ENCODE results near the gene KIT. TPM values are rescaled to one million over a fixed set of nuclear protein-coding genes. Genes with fewer than 3 reads are reported as not detected.
A peak's percentile ranks its signal among the peaks of the same experiment; 100 is the strongest.

Gene KIT
- total and polyA plus RNA-seq, 3 experiments from 2014 or later, result 0.20 to 0.98 (median 0.39) TPM

- Mint-ChIP-seq H3K36me3 (peaks cover 0 to 11% (median 0%) of the 10 kb centered on the region in 3 donors), H3K27ac (no peak overlapping the region), H3K27me3 (peaks cover 0 to 2% of the 10 kb centered on the region in 2 donors), H3K4me3 (no peak overlapping the region), H3K9me3 (peaks cover 0 to 8% (median 6%) of the 10 kb centered on the region in 5 donors), H3K4me1 (peaks cover 0 to 9% (median 7%) of the 10 kb centered on the region in 3 donors)
- DNase-seq, result no peak
- Histone ChIP-seq H3K27ac (ENCODE audit: low read depth, low read length) (no peak overlapping the region), H3K27me3 (ENCODE audit: insufficient read depth, low read length, poor library complexity, severe bottlenecking) (no peaks in the 10 kb centered on the region), H3K4me1 (ENCODE audit: insufficient read depth, low read length) (no peaks in the 10 kb centered on the region), H3K36me3 (ENCODE audit: insufficient read depth, low read length) (no peaks in the 10 kb centered on the region), H3K9me3 (ENCODE audit: low read length) (no peaks in the 10 kb centered on the region), H3K4me3 (ENCODE audit: low read length) (no peak overlapping the region)
- ChIA-PET CTCF (no interaction called here), POLR2A (no interaction called here)
Observed at GRCh38 chr4:54743562-54743961, 85.8 kb downstream of the KIT start.

DNA sequence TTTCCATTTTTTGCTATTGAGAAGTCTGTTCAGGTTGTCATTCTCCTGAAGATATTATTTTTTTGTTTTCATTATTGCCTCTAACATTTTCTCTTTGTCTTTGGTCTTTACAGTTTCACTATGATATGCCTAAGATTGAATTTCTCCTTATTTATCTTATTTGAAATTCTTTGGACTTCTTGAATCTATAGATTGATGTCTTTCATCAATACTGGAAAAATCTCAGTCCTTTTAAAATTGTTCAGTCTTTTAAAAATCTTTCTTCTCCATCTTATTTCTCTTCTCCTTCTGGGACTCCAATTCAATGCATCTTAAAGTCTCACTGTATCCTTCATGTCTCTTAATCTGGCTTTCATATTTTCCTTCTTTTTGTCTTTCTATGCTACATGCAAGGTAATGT is 86.7 kb downstream of the KIT start:
- H3K27me3 ChIP-seq (ENCODE audit: insufficient read depth, low read length, poor library complexity, severe bottlenecking), result no peaks in the 10 kb centered on the region
- H3K36me3 Mint-ChIP-seq, result peaks cover 0 to 10% (median 0%) of the 10 kb centered on the region in 3 donors
- H3K27me3 Mint-ChIP-seq, result peaks cover 0 to 2% of the 10 kb centered on the region in 2 donors

DNA sequence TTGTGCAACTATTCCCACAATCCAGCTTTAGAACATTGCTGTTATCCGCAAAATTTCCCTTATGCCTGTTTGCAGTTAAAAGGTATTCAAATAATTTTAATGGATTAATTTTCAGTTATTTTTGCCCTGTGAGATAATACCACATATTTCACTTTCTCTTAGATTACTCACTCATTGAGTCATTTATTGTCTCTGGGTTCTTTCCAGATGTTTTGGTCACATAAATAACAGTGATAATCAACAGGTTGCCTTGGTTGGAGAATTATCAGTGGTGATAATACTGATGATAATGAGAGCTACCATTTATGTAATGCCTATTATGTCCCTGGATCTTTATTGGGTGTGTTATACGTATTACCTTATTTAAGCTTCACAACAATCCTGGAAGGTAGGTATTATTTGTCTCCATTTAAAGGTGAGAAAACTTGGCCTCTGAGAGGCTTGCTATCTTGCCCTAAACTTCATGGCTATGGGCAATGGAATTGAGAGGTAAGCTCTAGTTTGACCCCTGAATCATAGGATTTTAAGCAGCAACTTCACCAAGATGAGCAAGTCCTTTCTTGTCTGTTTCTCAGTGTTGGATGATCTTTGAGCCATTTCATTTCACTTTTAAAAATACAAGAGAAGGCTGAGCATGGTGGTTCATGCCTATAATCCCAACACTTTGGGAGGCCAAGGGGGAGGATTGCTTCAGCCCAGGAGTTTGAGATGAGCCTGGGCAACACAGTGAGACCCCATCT is 87.4 kb downstream of the KIT start:
- peaks cover 0 to 9% (median 7%) of the 10 kb centered on the region in 3 donors for H3K4me1 Mint-ChIP-seq
- DNase-seq, result no peak

More for the DNA sequence above, 86.7 kb downstream of the KIT start:
- POLR2A ChIA-PET, result no interaction called here
- CTCF ChIA-PET, result no interaction called here
- H3K4me3 Mint-ChIP-seq, result no peak overlapping the region
- H3K4me3 ChIP-seq (ENCODE audit: low read length), result no peak overlapping the region
- H3K36me3 ChIP-seq (ENCODE audit: insufficient read depth, low read length), result no peaks in the 10 kb centered on the region
- H3K9me3 ChIP-seq (ENCODE audit: low read length), result no peaks in the 10 kb centered on the region
- H3K4me1 Mint-ChIP-seq, result peaks cover 0 to 9% (median 7%) of the 10 kb centered on the region in 3 donors
- DNase-seq, result no peak
- H3K9me3 Mint-ChIP-seq, result peaks cover 0 to 8% (median 6%) of the 10 kb centered on the region in 5 donors
- H3K27ac ChIP-seq (ENCODE audit: low read depth, low read length), result no peak overlapping the region
- H3K4me1 ChIP-seq (ENCODE audit: insufficient read depth, low read length), result no peaks in the 10 kb centered on the region
- peak overlapping the region in 1 of 8 donors; percentile 7 for H3K27ac Mint-ChIP-seq

DNA sequence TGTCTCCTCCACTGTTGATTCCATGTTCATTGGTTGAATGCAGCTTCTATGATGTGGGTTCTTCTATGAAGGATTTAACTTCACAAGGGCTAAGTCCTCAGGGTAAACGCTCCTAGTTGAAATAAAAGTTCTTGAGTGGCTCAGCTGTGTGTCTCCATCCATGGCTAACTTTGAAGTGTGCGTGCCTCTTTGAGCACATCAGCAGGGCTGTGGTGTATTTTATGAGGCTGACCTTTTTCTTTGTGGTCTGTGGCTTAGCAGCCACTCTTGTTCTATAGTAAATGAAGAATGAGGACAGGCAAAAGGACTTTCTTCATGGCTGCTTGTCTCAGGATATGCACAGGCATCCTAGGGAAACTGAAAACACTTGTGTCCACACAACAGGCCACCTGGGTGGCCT is 88.5 kb downstream of the KIT start:
- POLR2A ChIA-PET, result no interaction called here
- CTCF ChIA-PET, result no interaction called here
- Histone ChIP-seq H3K9me3 (ENCODE audit: low read length) (no peaks in the 10 kb centered on the region), H3K4me3 (ENCODE audit: low read length) (no peak overlapping the region), H3K36me3 (ENCODE audit: insufficient read depth, low read length) (no peaks in the 10 kb centered on the region), H3K27ac (ENCODE audit: low read depth, low read length) (no peak overlapping the region), H3K4me1 (ENCODE audit: insufficient read depth, low read length) (no peaks in the 10 kb centered on the region), H3K27me3 (ENCODE audit: insufficient read depth, low read length, poor library complexity, severe bottlenecking) (no peaks in the 10 kb centered on the region)
- Mint-ChIP-seq H3K9me3 (peaks cover 0 to 8% (median 6%) of the 10 kb centered on the region in 5 donors), H3K36me3 (peaks cover 0 to 10% (median 0%) of the 10 kb centered on the region in 3 donors), H3K27me3 (peaks cover 0 to 2% of the 10 kb centered on the region in 2 donors), H3K4me3 (peak overlapping the region in 1 of 7 donors; percentile 74), H3K4me1 (peaks cover 0 to 9% (median 7%) of the 10 kb centered on the region in 3 donors), H3K27ac (no peak overlapping the region)
- no peak for DNase-seq

More for the DNA sequence above, 87.4 kb downstream of the KIT start:
- Mint-ChIP-seq H3K36me3 (peaks cover 0 to 10% (median 0%) of the 10 kb centered on the region in 3 donors), H3K4me3 (no peak overlapping the region), H3K27me3 (peaks cover 0 to 2% of the 10 kb centered on the region in 2 donors), H3K9me3 (peaks cover 0 to 8% (median 6%) of the 10 kb centered on the region in 5 donors), H3K27ac (no peak overlapping the region)
- POLR2A ChIA-PET, result no interaction called here
- Histone ChIP-seq H3K27me3 (ENCODE audit: insufficient read depth, low read length, poor library complexity, severe bottlenecking) (no peaks in the 10 kb centered on the region), H3K4me1 (ENCODE audit: insufficient read depth, low read length) (no peaks in the 10 kb centered on the region), H3K4me3 (ENCODE audit: low read length) (no peak overlapping the region), H3K27ac (ENCODE audit: low read depth, low read length) (no peak overlapping the region), H3K36me3 (ENCODE audit: insufficient read depth, low read length) (no peaks in the 10 kb centered on the region), H3K9me3 (ENCODE audit: low read length) (no peaks in the 10 kb centered on the region)
- CTCF ChIA-PET, result no interaction called here

- H3K27me3 Mint-ChIP-seq, result no peaks in the 10 kb centered on the region
- no peaks in the 10 kb centered on the region for H3K36me3 Mint-ChIP-seq
- H3K27me3 ChIP-seq (ENCODE audit: insufficient read depth, low read length, poor library complexity, severe bottlenecking), result no peaks in the 10 kb centered on the region
- H3K9me3 Mint-ChIP-seq, result peaks cover 0 to 7% (median 0%) of the 10 kb centered on the region in 5 donors
- H3K4me3 ChIP-seq (ENCODE audit: low read length), result no peak overlapping the region
- no peak overlapping the region for H3K27ac ChIP-seq (ENCODE audit: low read depth, low read length)
- H3K36me3 ChIP-seq (ENCODE audit: insufficient read depth, low read length), result no peaks in the 10 kb centered on the region
- H3K4me1 ChIP-seq (ENCODE audit: insufficient read depth, low read length), result no peaks in the 10 kb centered on the region
- CTCF ChIA-PET, result no interaction called here
- no peak for DNase-seq
- no peak overlapping the region for H3K4me3 Mint-ChIP-seq
- H3K27ac Mint-ChIP-seq, result no peak overlapping the region
- H3K9me3 ChIP-seq (ENCODE audit: low read length), result no peaks in the 10 kb centered on the region
- peaks cover 0 to 9% (median 7%) of the 10 kb centered on the region in 3 donors for H3K4me1 Mint-ChIP-seq
- POLR2A ChIA-PET, result no interaction called here
Observed at GRCh38 chr4:54750341-54750740, 92.6 kb downstream of the KIT start.

DNA sequence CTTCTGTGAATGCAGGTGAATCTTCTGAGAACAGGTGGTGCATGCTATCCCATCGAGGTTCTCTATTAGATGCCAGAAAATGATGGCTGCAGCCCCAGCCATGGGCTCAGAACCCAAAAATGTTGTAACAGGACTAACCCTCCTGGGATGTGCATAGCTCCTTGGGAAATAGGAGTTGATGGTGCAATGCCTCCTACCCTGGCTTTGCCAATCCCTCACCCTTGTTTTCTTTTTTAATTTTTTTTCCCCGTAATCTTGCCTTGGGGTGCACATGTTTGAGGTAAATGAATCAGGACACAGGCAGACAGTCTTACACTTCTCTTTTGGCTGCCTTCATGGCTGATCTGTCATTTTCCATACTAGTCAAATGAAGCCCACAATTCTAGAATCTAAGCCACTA is 96.6 kb downstream of the KIT start:
- Mint-ChIP-seq H3K27ac (no peak overlapping the region), H3K27me3 (peaks cover 0 to 1% of the 10 kb centered on the region in 2 donors), H3K9me3 (peaks cover 0 to 3% (median 2%) of the 10 kb centered on the region in 5 donors), H3K4me3 (no peak overlapping the region), H3K36me3 (no peaks in the 10 kb centered on the region), H3K4me1 (no peaks in the 10 kb centered on the region)
- no peaks in the 10 kb centered on the region for H3K27me3 ChIP-seq (ENCODE audit: insufficient read depth, low read length, poor library complexity, severe bottlenecking)
- H3K36me3 ChIP-seq (ENCODE audit: insufficient read depth, low read length), result no peaks in the 10 kb centered on the region
- H3K27ac ChIP-seq (ENCODE audit: low read depth, low read length), result no peak overlapping the region
- POLR2A ChIA-PET, result no interaction called here
- no peaks in the 10 kb centered on the region for H3K9me3 ChIP-seq (ENCODE audit: low read length)
- no peak overlapping the region for H3K4me3 ChIP-seq (ENCODE audit: low read length)
- no peak for DNase-seq
- no peaks in the 10 kb centered on the region for H3K4me1 ChIP-seq (ENCODE audit: insufficient read depth, low read length)
- CTCF ChIA-PET, result no interaction called here

DNA sequence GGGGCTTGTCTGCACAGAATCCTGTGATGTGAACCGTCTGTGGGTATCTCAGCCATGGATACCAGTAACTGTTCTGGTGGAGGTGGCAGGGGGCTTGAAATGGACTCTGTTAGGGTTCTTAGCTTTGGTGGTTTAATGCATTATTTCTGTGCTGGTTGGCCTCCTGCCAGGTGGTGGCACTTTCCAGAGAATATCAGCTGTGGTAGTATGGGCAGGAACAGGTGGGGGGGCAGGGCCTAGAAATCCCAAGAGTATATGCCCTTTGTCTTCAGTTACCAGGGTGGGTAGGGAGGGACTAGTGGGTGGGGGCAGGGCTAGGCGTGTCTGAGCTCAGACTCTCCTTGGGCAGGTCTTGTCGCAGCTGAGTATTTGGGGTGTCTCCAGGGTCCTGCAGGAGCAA is 106.7 kb downstream of the KIT start:
- POLR2A ChIA-PET, result no interaction called here
- Mint-ChIP-seq H3K4me1 (no peaks in the 10 kb centered on the region), H3K4me3 (no peak overlapping the region), H3K9me3 (peaks cover 8 to 23% (median 21%) of the 10 kb centered on the region in 5 donors), H3K36me3 (peaks cover 0 to 32% (median 0%) of the 10 kb centered on the region in 3 donors), H3K27me3 (no peaks in the 10 kb centered on the region), H3K27ac (no peak overlapping the region)
- Histone ChIP-seq H3K4me3 (ENCODE audit: low read length) (no peak overlapping the region), H3K36me3 (ENCODE audit: insufficient read depth, low read length) (no peaks in the 10 kb centered on the region), H3K27ac (ENCODE audit: low read depth, low read length) (no peak overlapping the region), H3K4me1 (ENCODE audit: insufficient read depth, low read length) (no peaks in the 10 kb centered on the region), H3K9me3 (ENCODE audit: low read length) (no peaks in the 10 kb centered on the region), H3K27me3 (ENCODE audit: insufficient read depth, low read length, poor library complexity, severe bottlenecking) (no peaks in the 10 kb centered on the region)
- DNase-seq, result no peak
- CTCF ChIA-PET, result no interaction called here

DNA sequence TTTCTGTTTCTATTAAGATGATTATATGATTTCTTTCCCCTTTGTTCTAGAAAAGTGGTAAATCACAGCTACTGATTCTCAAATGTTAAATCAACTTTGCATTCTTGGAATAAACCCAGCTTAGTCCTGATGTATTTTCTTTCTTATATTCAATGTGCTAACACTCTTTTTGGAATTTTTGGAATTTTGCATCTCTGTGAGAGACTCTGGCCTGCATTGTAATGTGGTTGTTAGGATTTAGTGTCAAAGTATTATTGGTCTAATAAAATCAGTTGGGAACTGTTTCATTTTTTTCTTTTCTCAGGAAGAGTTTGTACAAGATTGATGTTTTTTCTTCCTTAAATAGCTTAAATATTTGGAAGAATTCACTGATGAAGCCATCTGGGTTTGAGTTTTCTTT is 109.6 kb downstream of the KIT start:
- ChIA-PET CTCF (no interaction called here), POLR2A (no interaction called here)
- H3K36me3 ChIP-seq (ENCODE audit: insufficient read depth, low read length), result no peaks in the 10 kb centered on the region
- peaks cover 0 to 16% (median 0%) of the 10 kb centered on the region in 3 donors for H3K36me3 Mint-ChIP-seq
- no peak overlapping the region for H3K27ac Mint-ChIP-seq
- no peaks in the 10 kb centered on the region for H3K27me3 ChIP-seq (ENCODE audit: insufficient read depth, low read length, poor library complexity, severe bottlenecking)
- H3K9me3 Mint-ChIP-seq, result peaks cover 4 to 14% (median 9%) of the 10 kb centered on the region in 5 donors
- H3K4me3 Mint-ChIP-seq, result no peak overlapping the region
- no peak overlapping the region for H3K27ac ChIP-seq (ENCODE audit: low read depth, low read length)
- no peaks in the 10 kb centered on the region for H3K4me1 Mint-ChIP-seq
- H3K27me3 Mint-ChIP-seq, result peaks cover 0 to 2% of the 10 kb centered on the region in 2 donors
- no peak for DNase-seq
- no peaks in the 10 kb centered on the region for H3K9me3 ChIP-seq (ENCODE audit: low read length)
- H3K4me1 ChIP-seq (ENCODE audit: insufficient read depth, low read length), result no peaks in the 10 kb centered on the region
- H3K4me3 ChIP-seq (ENCODE audit: low read length), result no peak overlapping the region
